NCI-H446 treated with DMSO at 0.1 percent for 48 hours (cell line): Measurements from ENCODE around the gene SDF4.

Experiments
- DNase-seq: peaks from one replicate; lab custom pipeline; 2025; lab: John Stamatoyannopoulos, UW

SDF4 gene

DNA sequence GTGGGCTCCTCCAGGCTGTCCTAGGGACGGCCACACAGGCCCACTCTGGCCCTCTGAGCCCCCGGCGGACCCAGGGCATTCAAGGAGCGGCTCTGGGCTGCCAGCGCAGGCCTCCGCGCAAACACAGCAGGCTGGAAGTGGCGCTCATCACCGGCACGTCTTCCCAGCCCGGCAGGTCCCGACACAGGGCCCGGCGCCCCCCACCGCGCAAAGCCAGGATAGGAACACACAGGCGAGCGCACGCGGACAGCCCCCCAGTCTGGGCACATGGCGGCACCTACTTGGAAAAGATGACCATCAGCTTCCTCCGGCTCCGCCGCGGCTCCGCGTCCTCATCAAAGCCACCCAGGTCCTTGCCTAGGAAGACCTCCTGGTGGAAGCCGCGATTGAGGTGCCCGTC lies 3.6 kb downstream of the SDF4 start:
- no peak for DNase-seq

DNA sequence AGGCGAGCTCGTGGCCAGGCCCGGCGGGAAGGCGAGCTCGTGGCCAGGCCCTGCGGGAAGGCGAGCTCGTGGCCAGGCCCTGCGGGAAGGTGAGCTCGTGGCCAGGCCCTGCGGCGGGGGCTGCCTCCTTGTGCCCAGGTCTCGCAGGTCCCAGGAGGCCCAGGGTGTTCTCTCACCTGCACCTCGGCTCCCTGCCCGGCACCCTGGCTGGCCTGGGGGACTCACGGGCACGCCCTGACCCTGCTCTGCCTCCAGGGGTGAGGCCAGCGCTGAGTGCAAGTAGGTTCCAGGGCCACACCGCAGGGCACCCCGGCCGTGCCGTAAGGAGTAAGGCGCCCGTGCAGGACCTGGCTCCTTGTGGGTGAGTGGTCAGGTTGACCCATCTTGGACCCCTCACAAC lies 4.4 kb downstream of the SDF4 start:
- DNase-seq = no peak

DNA sequence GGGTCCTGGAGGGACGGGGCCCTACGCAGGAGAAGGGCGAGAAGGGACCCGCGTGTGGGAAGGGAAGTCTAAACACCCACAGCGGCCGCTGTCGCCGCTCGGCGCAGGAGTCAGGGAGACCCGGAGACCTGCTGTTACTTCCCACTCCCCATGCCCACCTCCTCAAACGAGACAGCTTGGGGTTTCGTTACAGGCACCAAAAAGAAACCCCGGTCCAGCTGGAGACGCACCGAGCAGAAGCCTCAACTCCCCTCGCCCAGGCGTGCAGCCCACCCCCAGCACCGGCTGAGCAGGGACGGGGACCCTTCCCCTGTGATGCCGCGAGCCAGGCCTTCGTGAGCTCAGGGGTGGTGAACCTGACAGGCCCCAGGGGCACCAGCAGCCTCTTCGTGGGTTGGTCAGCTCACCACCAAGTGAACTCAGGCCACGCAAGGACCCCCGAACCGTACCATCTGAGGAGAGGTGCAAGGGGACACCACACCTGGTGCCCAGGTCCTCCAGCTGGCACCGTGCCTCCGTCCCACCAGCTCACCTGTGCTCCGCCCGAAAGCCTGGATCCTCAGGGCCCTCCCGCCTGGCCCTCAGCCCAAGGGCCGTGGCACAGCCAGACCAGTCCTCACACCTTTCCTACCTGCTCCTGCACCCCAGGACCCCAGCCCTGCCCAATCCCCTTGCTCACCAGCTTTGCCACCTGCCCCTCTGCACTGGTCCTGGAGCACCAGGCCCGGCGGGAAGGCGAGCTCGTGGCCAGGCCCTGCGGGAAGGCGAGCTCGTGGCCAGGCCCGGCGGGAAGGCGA lies 5.0 kb downstream of the SDF4 start:
- no peak for DNase-seq

DNA sequence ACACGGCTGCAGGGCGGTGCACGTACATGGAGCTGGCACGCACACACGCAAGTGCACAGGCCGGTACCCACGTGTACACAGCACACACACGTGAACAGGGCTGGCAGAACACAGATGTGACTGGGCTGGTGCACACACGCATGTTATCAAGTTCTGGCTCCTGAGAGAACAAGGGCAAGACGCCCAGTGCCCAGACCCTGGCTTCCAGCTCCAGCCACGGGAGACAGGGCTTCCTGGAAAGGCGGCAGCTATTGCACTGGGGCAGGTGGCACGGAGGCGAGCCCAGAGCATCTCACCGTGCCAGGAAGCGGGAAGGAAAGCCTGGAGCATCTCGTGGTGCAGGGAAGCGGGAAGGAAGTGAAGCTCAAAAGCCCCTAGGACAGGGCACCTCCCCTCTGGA lies 5.9 kb downstream of the SDF4 start:
- no peak for DNase-seq

DNA sequence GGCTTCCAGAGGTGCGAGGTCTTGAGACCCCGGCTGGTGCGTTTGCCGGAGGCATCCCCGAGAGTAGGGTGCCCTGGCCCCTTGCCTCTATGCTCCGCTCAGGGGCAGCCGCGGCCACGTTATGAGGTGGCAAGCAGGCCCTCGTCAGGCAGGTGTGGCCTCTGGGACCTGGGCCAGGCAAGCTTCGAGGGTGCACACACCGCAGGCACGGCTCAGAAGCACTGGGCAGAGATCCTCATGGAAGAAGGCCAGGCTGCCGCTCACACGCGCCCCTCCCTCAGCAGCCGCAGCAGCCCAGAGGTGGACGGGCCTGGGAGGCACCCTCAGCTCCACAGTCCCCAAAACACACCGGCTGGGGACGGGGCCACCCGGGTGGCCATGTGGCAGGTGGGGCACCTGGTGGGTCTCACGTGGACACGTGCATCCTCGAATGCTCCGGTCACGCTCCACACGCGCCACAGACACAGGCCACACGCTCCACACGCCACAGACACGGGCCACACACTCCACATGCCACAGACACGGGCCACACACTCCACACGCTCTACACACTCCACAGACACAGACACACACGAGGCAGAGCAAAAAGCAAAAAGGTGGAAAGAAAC lies 6.5 kb downstream of the SDF4 start:
- no peak for DNase-seq

DNA sequence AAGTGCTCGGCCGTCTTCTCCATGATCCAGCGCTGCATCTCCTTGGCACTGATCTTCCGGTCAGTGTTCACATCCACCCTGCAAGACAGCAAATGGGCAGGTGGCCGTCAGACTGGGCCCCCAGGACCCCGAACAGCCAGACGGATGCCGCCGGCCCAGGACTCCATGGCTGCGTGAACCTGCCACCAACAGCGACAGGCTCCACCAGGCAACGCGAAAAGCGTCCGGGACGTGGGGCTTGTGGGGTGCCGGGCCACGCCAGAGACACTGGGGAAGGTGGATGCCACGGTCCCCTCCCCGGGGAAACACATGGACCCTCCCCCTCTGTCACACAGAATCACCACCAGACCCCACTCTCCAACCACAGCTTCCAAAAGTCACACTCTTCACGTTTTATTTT lies 7.9 kb downstream of the SDF4 start:
- DNase-seq = no peak

DNA sequence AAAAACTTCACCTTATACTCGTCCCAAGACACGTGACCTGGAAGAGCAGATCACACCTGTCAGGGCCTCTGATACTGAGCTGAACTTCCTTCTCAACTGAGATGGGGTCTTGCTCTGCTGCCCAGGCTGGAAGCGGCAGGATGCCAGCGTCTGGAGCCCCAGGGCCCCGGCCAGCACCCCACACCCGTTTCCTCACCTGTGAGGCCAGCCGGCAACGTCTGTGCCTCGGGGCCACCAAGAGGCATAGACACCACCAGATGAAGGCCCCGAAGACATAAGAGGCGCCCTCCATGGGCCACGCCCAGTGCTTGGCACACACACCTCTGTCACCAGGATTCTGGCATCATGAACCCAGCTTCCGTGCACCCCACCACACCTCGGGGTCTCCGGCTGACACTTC lies 8.5 kb downstream of the SDF4 start:
- DNase-seq = no peak

DNA sequence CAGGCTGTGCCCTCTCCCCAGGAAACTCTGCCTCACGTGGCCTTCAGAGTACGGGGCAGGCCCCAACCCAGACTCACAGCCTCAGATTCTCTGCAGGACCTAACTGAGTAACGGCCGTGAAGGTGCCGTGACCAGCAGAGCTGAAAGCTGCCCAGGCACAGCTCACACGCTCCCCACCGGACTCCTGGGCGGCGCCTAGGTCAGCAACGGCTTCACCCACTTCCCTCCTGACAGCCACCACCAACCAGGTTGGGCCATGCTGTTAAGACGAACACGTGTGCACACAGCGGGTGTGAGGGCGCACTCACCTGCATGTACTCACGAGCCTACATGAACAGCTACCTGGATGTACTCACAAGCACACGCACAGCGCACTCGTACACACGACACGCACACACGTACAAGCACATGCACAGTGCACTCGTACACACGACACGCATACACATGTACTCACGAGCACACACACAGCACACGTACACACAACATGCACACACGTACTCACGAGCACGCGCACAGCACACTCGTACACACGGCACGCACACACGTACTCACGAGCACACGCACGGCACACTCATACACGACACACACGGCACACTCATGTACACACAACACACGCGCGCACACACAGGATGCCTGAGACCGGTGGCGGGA lies 9.1 kb downstream of the SDF4 start:
- DNase-seq = no peak

DNA sequence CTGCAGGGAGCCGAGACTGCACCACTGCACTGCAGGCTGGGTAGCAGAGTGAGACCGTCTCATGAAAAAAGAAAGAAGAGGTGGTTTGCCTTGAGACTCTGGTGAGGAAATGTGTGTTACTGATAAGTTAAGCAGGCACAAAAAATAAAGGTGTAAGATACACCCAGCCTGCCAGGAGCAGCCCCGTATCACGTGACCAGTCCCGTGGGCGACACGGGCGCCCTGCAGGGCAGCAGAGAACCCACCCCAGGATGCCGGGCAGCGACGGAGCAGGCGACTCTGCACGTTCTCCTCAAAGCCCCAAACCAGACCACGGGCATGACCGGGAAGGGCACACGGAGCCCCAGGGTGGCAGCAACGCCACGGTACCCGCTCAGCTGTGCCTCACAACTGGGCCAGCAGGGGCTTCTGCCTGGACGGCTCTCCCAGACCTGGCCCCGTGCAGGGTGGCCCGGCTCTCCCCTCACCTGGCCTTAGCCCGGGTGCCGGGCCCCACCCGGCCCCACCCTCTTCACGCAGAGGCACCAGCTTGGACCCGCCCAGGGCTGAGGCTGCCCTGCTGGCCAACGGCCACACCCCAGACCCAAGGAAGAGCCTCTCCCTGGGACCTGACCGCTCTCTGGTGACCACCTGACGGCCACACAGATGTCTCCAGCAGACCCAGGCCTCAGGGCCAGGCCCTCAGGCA lies 9.8 kb downstream of the SDF4 start:
- DNase-seq = no peak

DNA sequence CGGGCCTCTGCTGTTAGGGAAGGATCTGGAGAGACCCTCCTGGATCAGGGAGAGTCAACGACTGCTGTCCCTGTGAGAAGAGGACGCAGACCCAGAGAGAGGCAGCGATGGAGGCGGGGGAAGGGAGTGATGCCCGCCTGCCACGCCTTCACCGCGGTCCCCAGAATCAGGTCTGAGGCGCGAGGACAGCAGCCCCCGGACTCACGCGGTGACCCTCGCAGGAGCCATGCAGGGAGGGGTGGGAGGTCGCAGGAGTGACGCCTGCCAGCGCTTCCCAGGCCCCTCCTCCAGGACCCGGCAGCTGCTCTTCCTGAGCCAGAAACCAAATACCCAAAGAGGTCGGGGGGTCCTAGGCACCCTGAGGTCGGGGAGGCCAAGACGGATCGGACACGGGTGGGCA lies 11.6 kb downstream of the SDF4 start:
- no peak for DNase-seq

DNA sequence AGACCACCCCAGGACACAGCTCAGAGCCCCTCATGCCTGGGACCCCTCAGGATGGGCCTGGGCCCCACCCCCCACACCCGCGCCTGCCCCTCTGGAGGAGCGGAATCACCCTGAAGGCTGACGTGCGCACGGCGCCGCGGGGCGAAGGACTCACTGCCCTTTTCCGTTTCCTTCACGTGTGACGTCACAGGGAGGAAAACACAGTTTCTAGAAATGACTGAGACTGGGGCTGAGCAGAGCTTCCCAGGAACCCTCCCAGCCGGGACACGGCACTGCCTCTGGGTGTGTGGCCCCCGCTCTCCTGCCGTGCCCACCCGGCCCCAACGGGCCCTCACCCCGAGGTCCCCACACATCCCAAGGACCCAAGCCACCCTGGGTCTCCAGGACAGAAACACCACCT lies 12.5 kb downstream of the SDF4 start:
- DNase-seq = no peak

DNA sequence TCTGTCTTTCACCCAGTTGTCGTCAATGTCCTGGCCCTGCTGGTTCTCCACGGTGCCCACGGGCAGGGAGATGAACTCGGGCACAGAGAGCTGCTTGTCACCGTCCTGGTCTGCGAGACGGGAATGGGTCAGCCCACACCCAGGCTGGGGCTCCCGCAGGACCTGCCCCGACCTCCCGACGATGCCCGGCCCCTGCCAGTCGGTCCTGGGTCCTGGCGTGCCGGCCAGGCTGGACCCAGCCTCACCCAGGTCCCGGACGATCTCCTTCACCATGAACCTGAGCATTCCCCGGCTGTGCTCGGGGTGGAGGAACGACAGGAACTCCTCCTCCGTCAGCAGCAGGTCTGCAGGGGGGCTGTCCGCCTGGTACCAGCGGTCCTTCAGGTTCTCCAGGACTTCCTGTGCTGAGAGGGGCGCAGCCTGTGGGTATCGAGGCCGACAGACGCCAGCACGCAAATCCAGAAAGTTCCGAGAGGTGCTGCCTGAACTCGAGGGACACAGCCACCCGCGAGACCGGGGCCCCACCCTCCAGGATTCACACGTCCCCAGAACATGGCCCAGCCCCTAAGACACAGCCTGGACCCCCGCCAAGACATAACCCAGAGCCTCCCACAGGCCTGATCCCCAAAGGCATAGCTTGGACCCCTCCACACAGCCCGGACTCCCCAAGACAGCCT lies 13.1 kb downstream of the SDF4 start:
- no peak for DNase-seq

DNA sequence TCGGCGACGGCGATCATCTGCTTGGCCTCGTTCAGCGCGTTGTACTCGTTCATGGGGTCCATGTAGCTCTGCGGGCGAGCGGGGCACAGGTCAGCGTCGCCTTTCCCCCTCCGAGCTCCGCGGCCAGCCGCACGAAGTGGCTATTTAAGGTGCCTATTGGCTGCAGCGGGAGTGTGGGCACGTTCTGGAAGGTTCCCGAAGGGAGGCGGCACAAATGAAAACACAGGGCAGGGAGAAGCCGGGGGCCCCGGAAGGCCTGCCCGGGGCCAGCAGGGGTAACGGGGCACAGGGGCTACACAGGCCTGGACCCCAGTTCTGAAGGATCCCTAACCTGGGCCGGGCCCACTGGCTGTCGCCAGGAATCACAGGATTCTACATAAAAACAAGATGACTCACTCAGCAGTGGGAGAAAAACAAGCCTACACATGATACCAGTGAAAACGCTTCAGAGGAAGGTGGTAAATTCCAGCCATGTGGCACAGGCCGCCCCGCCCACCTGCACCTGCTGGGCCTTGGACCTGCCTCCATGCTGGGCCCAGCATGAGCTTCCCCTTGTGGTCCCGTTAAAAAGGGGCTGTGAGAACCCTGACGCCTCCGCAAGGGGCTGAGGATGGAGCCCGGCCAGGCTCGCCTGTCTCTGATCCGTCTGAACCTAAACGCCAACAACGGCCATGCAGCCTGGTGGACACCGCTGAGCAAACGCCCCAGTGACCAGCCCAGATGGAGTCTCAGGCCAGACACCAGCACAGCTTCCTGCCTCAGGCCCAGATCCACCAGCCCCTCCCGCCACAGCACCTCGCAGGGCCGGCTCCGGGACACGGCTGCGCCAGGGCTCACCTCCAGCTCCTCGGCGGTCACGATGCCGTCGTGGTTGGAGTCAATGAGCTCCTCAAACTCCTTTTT lies 13.9 kb downstream of the SDF4 start:
- no peak for DNase-seq

DNA sequence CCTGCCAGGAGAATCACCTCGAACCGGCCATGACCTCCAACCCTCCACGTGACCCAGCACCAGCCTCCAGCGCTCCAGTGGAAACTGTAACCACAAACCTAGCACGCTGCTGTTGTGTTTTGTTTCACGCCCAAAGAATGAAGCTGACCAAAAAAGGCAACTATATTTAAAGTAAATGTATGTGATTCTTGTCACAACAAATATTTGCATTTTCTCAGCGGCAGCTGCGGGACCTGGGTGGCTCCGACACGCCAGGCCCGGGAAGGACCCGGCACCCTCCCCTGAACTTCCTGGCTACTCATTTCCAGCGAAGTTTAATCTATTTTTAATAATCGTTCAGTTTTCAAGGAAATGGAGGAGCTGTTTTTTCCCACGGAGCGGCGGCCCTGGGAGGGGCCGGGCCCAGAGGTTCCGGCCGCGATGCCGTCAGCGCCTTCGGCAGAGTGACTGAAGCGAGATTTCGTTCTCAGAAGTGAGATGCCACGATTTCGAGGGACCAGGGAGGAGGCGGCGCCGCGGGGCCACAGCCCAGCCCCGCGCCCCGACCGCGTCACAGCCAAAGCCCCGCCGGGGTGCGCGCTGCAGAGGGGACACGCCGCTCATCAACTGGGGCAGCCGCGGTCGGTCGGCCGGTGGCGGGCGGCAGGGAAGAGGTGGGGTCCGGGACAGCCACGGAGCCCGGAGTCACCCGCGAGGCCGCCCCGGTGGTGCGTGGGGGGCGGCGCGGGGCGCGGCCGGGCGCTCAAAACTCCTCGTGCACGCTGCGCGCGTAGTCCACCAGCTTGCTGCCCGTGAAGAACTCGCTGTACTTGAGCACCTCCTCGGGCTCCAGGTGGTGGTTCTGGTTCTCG lies 14.8 kb downstream of the SDF4 start:
- DNase-seq = no peak

DNA sequence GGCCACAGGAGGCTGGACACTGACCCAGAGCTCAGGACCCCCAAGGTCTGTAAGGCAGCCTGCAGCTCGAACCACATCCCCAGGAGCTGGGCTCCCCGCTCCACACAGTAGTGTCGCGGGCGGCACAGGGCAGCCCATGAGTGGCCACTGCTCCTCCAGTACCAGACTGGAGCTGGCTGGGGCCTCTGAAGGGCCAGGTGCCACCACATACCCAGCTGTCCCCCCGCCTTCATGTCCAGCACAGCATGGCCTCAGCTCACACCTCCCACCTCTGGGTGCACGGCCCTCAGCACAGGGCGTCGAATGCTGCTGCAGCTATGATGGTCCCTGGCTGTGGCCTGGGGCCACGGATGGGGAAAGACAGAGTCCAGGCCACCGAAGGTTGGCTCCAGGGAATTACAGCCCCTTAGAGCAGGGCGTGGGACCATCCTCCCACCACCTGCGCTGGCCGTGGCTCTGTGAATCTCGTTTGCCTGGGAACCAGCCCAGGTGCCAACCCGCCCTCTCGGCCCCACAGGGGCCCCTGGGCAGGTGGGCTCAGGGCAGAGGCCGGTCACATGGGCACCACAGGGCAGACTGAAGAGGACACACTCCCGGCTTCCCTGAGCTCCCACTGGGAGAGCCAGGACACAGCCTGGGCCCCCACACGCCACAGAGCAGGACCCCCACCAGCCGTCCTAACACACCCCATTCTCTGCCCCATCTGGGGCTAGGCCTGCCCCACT lies 15.8 kb downstream of the SDF4 start:
- DNase-seq = no peak

DNA sequence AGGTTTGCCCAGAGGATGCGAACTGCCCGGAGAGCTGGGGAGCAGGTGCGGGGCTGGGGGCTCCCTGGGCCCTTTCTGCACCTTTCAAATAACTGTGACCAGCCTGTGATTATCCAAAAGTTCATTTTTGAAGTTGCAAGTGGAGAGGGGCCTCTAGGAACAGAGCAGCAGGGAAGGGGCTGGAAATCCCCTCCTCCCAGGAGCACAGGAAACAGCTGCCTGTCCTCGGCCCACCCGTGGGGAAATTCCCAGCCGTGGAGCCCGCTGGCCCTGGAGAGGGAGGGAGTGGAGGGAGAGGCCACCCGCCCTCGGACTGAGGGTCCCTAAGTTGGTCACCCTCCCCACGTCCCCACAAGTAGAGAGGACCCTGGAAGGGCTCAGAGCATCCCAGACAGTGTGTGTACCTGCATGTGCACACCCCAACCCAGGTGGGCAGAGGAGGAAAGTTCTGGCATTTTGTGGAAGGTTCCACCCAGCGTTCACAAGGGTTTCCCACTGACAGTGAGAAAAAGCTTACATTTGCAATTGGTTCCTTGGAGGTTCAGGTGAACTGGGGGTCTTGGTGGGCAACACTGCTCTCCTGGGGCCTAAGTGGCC lies 16.6 kb downstream of the SDF4 start:
- no peak for DNase-seq

DNA sequence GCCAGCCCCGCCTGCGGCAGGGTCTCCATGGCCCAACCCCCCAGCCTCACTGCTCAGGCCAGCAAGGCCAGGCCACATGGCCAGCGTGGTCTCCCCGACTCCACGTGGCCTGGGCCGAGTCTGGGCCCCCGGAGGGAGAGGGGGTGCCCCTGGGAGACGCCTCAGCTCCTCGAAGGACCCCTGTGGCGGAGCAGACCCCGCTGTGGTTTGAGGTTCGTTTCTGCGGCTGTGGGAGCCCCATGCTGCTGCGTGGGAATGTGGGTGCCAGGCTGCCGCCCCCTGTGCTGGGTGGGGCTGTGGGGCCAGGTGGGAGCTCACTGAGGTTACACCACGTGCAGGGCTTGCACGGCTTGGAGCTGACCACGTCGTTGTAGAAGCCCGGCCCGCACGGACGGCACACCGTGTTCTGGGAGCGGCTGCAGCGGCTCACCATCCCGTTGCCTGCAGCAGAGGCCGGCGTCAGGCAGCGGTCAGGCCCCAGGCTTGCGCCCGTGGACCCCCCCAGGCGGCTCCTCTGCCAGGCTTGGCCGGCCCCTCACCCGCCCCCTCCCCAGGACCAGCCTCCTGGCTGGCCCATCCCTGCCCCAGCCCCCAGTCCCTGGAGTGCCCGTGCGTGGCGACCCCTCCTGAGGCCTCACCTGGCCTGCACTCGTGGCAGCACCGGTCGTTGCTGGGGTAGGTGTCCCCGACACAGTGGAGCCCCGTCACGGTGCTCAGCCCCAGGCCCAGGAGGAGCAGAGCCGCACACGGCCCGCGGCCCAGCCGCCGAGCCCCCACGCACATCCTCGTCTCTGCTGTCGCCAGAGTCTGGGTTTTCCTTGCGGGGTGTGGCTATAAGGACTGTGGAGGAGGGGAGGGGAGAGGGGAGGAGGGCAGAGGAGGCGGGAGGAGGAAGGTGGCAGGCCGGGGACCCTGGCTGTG lies 18.2 kb downstream of the SDF4 start, which contains the start of gene TNFRSF4:
Gene TNFRSF4, minus strand, starts transcription at position 809 of the 921 bp plus-strand sequence. Its CDS starts 26 bp downstream, at position 783.
- no peak for DNase-seq

DNA sequence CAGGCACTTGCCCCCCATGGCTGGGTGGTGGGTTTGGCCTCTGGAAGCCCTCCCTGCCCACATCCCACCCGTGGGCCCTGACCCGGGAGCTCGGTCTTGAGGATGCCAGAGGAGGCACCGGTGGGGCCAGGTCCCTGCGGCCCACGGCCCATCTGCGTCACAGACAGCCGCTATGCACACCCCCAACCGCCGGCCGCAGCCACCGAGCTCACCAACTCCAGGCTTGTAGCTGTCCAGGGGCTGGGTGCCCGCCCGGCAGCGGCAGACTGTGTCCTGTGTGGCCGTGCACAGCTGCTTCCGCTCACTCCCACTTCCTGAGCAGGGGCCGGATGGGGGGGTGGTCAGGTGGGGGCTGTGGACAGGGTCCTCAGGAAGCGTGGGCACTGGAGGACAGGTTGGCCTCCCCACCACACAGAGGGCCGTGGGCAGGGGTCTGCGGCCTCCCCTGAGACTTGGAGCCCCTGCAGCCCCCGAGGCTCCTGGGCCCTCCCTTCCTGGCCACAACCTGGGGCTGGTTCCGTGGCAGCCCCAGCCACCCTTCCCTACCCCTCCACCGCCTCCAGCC lies 18.9 kb downstream of the SDF4 start:
- no peak for DNase-seq
